OCI-LY1 (cell line): ENCODE results near the gene XIRP2.

Source experiments
- H2AFZ ChIP-seq: fragments of 200-600 bp; sonication (generic), shearing (Covaris generic); 2 replicates; pipeline ENCODE4 v1.6.0; 2014; ENCODE audit warnings: antibody characterized with exemption, mild to moderate bottlenecking, low read length
- H3F3A ChIP-seq: fragments of 200-600 bp; sonication (generic), shearing (Covaris generic); 2 replicates; pipeline ENCODE4 v1.6.0; 2014; ENCODE audit warnings: mild to moderate bottlenecking, antibody characterized with exemption, low read length, moderate library complexity; ENCODE audit not compliant: insufficient read depth
- H3K27ac ChIP-seq: fragments of 200-600 bp; sonication (generic); 2 replicates; pipeline ENCODE4 v1.5.1; 2014; ENCODE audit warnings: low read length, mixed run types, mild to moderate bottlenecking, low read depth; ENCODE audit not compliant: poor library complexity, severe bottlenecking
- H3K27me3 ChIP-seq: fragments of 200-600 bp; sonication (generic); 2 replicates; pipeline ENCODE4 v1.6.0; 2014; ENCODE audit warnings: antibody characterized with exemption, mild to moderate bottlenecking, low read length, moderate library complexity; ENCODE audit not compliant: insufficient read depth
- H3K36me3 ChIP-seq: fragments of 200-600 bp; sonication (generic); 2 replicates; pipeline ENCODE4 v1.6.1; 2014; ENCODE audit warnings: mild to moderate bottlenecking, antibody characterized with exemption, low read length, moderate library complexity, mixed read lengths; ENCODE audit not compliant: insufficient read depth
- H3K4me1 ChIP-seq: fragments of 200-600 bp; sonication (generic); 2 replicates; pipeline ENCODE4 v1.5.1; 2014; ENCODE audit warnings: mild to moderate bottlenecking, low read length, moderate library complexity; ENCODE audit not compliant: insufficient read depth, severe bottlenecking
- H3K4me2 ChIP-seq: fragments of 200-600 bp; sonication (generic), shearing (Covaris generic); 2 replicates; pipeline ENCODE4 v1.6.1; 2014; ENCODE audit warnings: low read length
- H3K4me3 ChIP-seq: fragments of 200-600 bp; sonication (generic); 2 replicates; pipeline ENCODE4 v1.5.1; 2014; ENCODE audit warnings: low read length, low read depth, mild to moderate bottlenecking, mixed read lengths; ENCODE audit not compliant: poor library complexity, severe bottlenecking
- H3K79me2 ChIP-seq: fragments of 200-600 bp; shearing (Covaris generic); 2 replicates; pipeline ENCODE4 v1.6.1; 2016; ENCODE audit warnings: mixed run types, low read length, mixed read lengths; ENCODE audit not compliant: insufficient read depth
- H3K9ac ChIP-seq: fragments of 200-600 bp; sonication (generic), shearing (Covaris generic); 2 replicates; pipeline ENCODE4 v1.6.1; 2014; ENCODE audit warnings: mild to moderate bottlenecking, low read length, mixed read lengths
- H3K9me2 ChIP-seq: fragments of 200-600 bp; sonication (generic), shearing (Covaris generic); 2 replicates; pipeline ENCODE4 v1.6.1; 2014; ENCODE audit warnings: low read depth, mild to moderate bottlenecking, low read length, mixed read lengths
- H3K9me3 ChIP-seq: fragments of 200-600 bp; shearing (Covaris generic); 2 replicates; pipeline ENCODE4 v1.6.1; 2014; ENCODE audit warnings: low read length, mixed read lengths
- H4K20me1 ChIP-seq: fragments of 200-600 bp; sonication (generic), shearing (Covaris generic); 2 replicates; pipeline ENCODE4 v1.6.0; 2016; ENCODE audit warnings: mild to moderate bottlenecking, low read length; ENCODE audit not compliant: insufficient read depth
- CTCF ChIP-seq: fragments of 200-600 bp; sonication (generic), shearing (Covaris generic); IDR thresholded peaks from 2 replicates; pipeline ENCODE4 v1.5.1; 2017; ENCODE audit warnings: mild to moderate bottlenecking, antibody characterized with exemption, low read length, moderate library complexity, mixed read lengths
- EZH2 ChIP-seq: fragments of 200-600 bp; sonication (generic), shearing (Covaris generic); IDR thresholded peaks from 2 replicates; pipeline ENCODE4 v1.8.0; 2017; ENCODE audit warnings: borderline replicate concordance, mixed run types, mild to moderate bottlenecking, antibody characterized with exemption, low read length, moderate library complexity, mixed read lengths

The XIRP2 gene

GRCh38 chr2:167115541-167115940, 227.3 kb downstream of the XIRP2 start:
- H4K20me1 ChIP-seq: no peaks in the 10 kb centered on the region
- H3K27ac ChIP-seq: no peak overlapping the region
- H3K9me2 ChIP-seq: no peaks in the 10 kb centered on the region
- TF ChIP-seq EZH2: no peak
- TF ChIP-seq CTCF: no peak
- no peak overlapping the region for H3K4me3 ChIP-seq
- H3K4me1 ChIP-seq: no peaks in the 10 kb centered on the region
- H3K27me3 ChIP-seq: no peaks in the 10 kb centered on the region
- H3K79me2 ChIP-seq: no peaks in the 10 kb centered on the region
- no peak overlapping the region for H3K9ac ChIP-seq
- no peaks in the 10 kb centered on the region for H3F3A ChIP-seq
- H2AFZ ChIP-seq: no peak overlapping the region
- H3K4me2 ChIP-seq: no peak overlapping the region
- H3K9me3 ChIP-seq: no peaks in the 10 kb centered on the region
- H3K36me3 ChIP-seq: no peaks in the 10 kb centered on the region

GRCh38 chr2:167122389-167122788, 234.1 kb downstream of the XIRP2 start:
- no peak overlapping the region for H3K9ac ChIP-seq
- no peaks in the 10 kb centered on the region for H3K4me1 ChIP-seq
- TF ChIP-seq EZH2: no peak
- TF ChIP-seq CTCF: no peak
- H3K9me3 ChIP-seq: no peaks in the 10 kb centered on the region
- no peaks in the 10 kb centered on the region for H3K79me2 ChIP-seq
- no peaks in the 10 kb centered on the region for H3K36me3 ChIP-seq
- H3K4me2 ChIP-seq: no peak overlapping the region
- H3K4me3 ChIP-seq: no peak overlapping the region
- H3K27ac ChIP-seq: no peak overlapping the region
- no peaks in the 10 kb centered on the region for H3F3A ChIP-seq
- H3K9me2 ChIP-seq: no peaks in the 10 kb centered on the region
- H3K27me3 ChIP-seq: no peaks in the 10 kb centered on the region
- H4K20me1 ChIP-seq: no peaks in the 10 kb centered on the region
- H2AFZ ChIP-seq: no peak overlapping the region

GRCh38 chr2:167126165-167126564, 237.9 kb downstream of the XIRP2 start:
- H3K9me2 ChIP-seq: no peaks in the 10 kb centered on the region
- H3K9ac ChIP-seq: no peak overlapping the region
- H4K20me1 ChIP-seq: no peaks in the 10 kb centered on the region
- H3K27ac ChIP-seq: no peak overlapping the region
- no peak overlapping the region for H3K4me3 ChIP-seq
- TF ChIP-seq EZH2 (no peak), CTCF (no peak)
- no peaks in the 10 kb centered on the region for H3K4me1 ChIP-seq
- no peaks in the 10 kb centered on the region for H3K36me3 ChIP-seq
- no peaks in the 10 kb centered on the region for H3F3A ChIP-seq
- H3K4me2 ChIP-seq: no peak overlapping the region
- H2AFZ ChIP-seq: no peak overlapping the region
- H3K9me3 ChIP-seq: no peaks in the 10 kb centered on the region
- no peaks in the 10 kb centered on the region for H3K79me2 ChIP-seq
- H3K27me3 ChIP-seq: no peaks in the 10 kb centered on the region
